Left colon (tissue), 2 donors: ENCODE measurements around the gene OR51B4. TPM values are rescaled to one million over a fixed set of nuclear protein-coding genes. Genes with fewer than 3 reads are reported as not detected.
"Not testable (repeated sequence)": the region's sequence is repeated elsewhere in the genome, so short reads cannot be mapped to it uniquely, and the experiment has no call there.

ENCODE experiments used
- ATAC-seq: fragments of 200-7000 bp; cut with Tn5 transposase; one replicate; pipeline ENCODE4 v1.9.1; 2020; ENCODE audit warnings: mild to moderate bottlenecking, moderate library complexity
- DNase-seq, 2 donors: peaks; one replicate each; pipeline ENCODE4 v3.0.0-alpha.2; 2020
- intact Hi-C, 2 donors: fragments of 100-400 bp; cut with DNase I in 1 of 2; cut with micrococcal nuclease in 1 of 2; formaldehyde crosslinking; loops; one replicate each; pipeline versions ENCODE4 v1.11.2 to v1.14.0; 2022; cut with DNase I, micrococcal nuclease
- long read RNA-seq: library from polyadenylated mRNA; unstranded; transcript quantifications from one replicate; pipeline ENCODE4 v2.0.0, GENCODE V29; 2021
- total RNA-seq, 2 donors: library from RNA; stranded (reverse); fragmentation: NEBNext Ultra II Directional; extraction: Animal tissue kit (Norgen Biotek cat#: 25700); gene quantifications; one replicate each; pipeline ENCODE4 v1.2.1, GENCODE V29; 2021
- donor health status: DM: no; HTN: no; CAD: no.
- donor health status: DM: yes; HTN: yes; CAD: no.

Gene OR51B4
- total RNA-seq, result not detected
- long read RNA-seq, result 0 reads

- intact Hi-C loops, result no loop called here
- DNase-seq (no peak), ATAC-seq (no peak)
These were observed at the start of gene OR51B4 for GRCh38 chr11:5301846-5302245. TSS of gene OR51B4 (minus strand) at chr11:5301946. CDS start at chr11:5301946, 0 bp downstream.

- intact Hi-C loops, result no loop called here
These were observed 49.5 kb upstream of the OR51B4 start, which contains the start of gene OR51B6 for GRCh38 chr11:5351208-5351607. TSS of gene OR51B6 (plus strand) at chr11:5351508. CDS start at chr11:5351508, 0 bp downstream.

GRCh38 chr11:5349550-5349949 is 47.8 kb upstream of the OR51B4 start:
- ATAC-seq, result no peak
- DNase-seq, result no peak
- intact Hi-C loops, result no loop called here

More at GRCh38 chr11:5351208-5351607, 49.5 kb upstream of the OR51B4 start, which contains the start of gene OR51B6:
- DNase-seq, result no peak
- ATAC-seq, result no peak

GRCh38 chr11:5348551-5349194 is 46.9 kb upstream of the OR51B4 start:
- no peak for DNase-seq
- intact Hi-C loops, result no loop called here
- no peak for ATAC-seq

GRCh38 chr11:5345831-5346230 is 44.1 kb upstream of the OR51B4 start:
- intact Hi-C loops, result no loop called here
- ATAC-seq, result no peak
- no peak for DNase-seq

GRCh38 chr11:5343474-5344335 is 42.0 kb upstream of the OR51B4 start, which contains the start of gene OR51B5:
TSS of gene OR51B5 (minus strand) at chr11:5343524. CDS start at chr11:5343524, 0 bp downstream.
- ATAC-seq, result no peak
- no peak for DNase-seq
- intact Hi-C loops, result no loop called here

GRCh38 chr11:5339771-5340322 is 38.1 kb upstream of the OR51B4 start:
- intact Hi-C loops, result no loop called here
- ATAC-seq (no peak), DNase-seq (no peak)

- DNase-seq, intact Hi-C loops, ATAC-seq: not testable (repeated sequence)
These were observed 35.5 kb upstream of the OR51B4 start for GRCh38 chr11:5337253-5337652.

- DNase-seq (no peak), ATAC-seq (no peak)
- intact Hi-C loops, result no loop called here
These were observed 34.6 kb upstream of the OR51B4 start for GRCh38 chr11:5336331-5336730.

GRCh38 chr11:5335170-5335569 is 33.4 kb upstream of the OR51B4 start:
- intact Hi-C loops, result no loop called here
- no peak for ATAC-seq

GRCh38 chr11:5324197-5324596 is 22.5 kb upstream of the OR51B4 start, which contains the start of gene OR51B2:
TSS of gene OR51B2 (minus strand) at chr11:5324297. CDS start at chr11:5324297, 0 bp downstream.
- ATAC-seq (no peak), DNase-seq (no peak)
- intact Hi-C loops, result no loop called here

More at GRCh38 chr11:5335170-5335569, 33.4 kb upstream of the OR51B4 start:
- DNase-seq, result no peak

GRCh38 chr11:5317292-5317691 is 15.5 kb upstream of the OR51B4 start:
- no peak for ATAC-seq
- no peak for DNase-seq
- intact Hi-C loops, result no loop called here

- DNase-seq, intact Hi-C loops: not testable (repeated sequence)
These were observed 11.7 kb upstream of the OR51B4 start for GRCh38 chr11:5313326-5314023.

GRCh38 chr11:5310423-5310822 is 8.7 kb upstream of the OR51B4 start:
- ATAC-seq, result no peak
- no peak for DNase-seq
- intact Hi-C loops, result no loop called here

More at GRCh38 chr11:5313326-5314023, 11.7 kb upstream of the OR51B4 start:
- not testable (repeated sequence) for ATAC-seq

- ATAC-seq (no peak), DNase-seq (no peak)
- intact Hi-C loops, result no loop called here
These were observed 5.7 kb upstream of the OR51B4 start for GRCh38 chr11:5307256-5308019.

- intact Hi-C loops, result no loop called here
- DNase-seq (no peak), ATAC-seq (no peak)
These were observed 2.3 kb upstream of the OR51B4 start for GRCh38 chr11:5304046-5304445.

- intact Hi-C loops, result no loop called here
- DNase-seq (no peak), ATAC-seq (no peak)
These were observed 1.9 kb upstream of the OR51B4 start for GRCh38 chr11:5303626-5304025.

GRCh38 chr11:5300251-5300650 is 1.5 kb downstream of the OR51B4 start:
- ATAC-seq (no peak), DNase-seq (no peak)
- intact Hi-C loops, result no loop called here
